Activated CD4-positive, alpha-beta T cell treated with anti-CD3 and anti-CD28 coated beads, Interleukin-2, amount 10 ng/mL, durations not matched to agents 7 days and 5 days (primary cell): ENCODE results near the gene RAB3A. TPM values are rescaled to one million over a fixed set of nuclear protein-coding genes. Genes with fewer than 3 reads are reported as not detected.

Experiments used
- CTCF ChIA-PET: fragments of 350-600 bp; sonication (Branson Sonifier 250); formaldehyde crosslinking; loops from one replicate; lab custom pipeline; 2021; ENCODE audit warnings: antibody characterized with exemption; lab: Charles Lee
- POLR2A ChIA-PET: fragments of 350-600 bp; sonication (Branson Sonifier 250); formaldehyde crosslinking; loops from one replicate; lab custom pipeline; 2021; ENCODE audit warnings: antibody characterized with exemption; lab: Charles Lee
- DNase-seq: peaks from one replicate; pipeline ENCODE4 v3.0.0-alpha.2; 2020
- H3K27ac Mint-ChIP-seq: one replicate; pipeline ENCODE4 v1.8.0; 2021; ENCODE audit warnings: mild to moderate bottlenecking, moderate library complexity, mixed read lengths
- H3K27me3 Mint-ChIP-seq: one replicate; pipeline ENCODE4 v1.8.0; 2021; ENCODE audit warnings: mixed read lengths
- H3K36me3 Mint-ChIP-seq: one replicate; pipeline ENCODE4 v1.8.0; 2021; ENCODE audit warnings: low read depth, mixed read lengths
- H3K4me1 Mint-ChIP-seq: one replicate; pipeline ENCODE4 v1.8.0; 2021; ENCODE audit warnings: mixed read lengths
- H3K4me3 Mint-ChIP-seq: one replicate; pipeline ENCODE4 v1.8.0; 2021; ENCODE audit warnings: mild to moderate bottlenecking, moderate library complexity, mixed read lengths
- H3K9me3 Mint-ChIP-seq: one replicate; pipeline ENCODE4 v1.8.0; 2021; ENCODE audit warnings: mixed read lengths
- total RNA-seq, 2 experiments: library from RNA; stranded (reverse); gene quantifications; one replicate each; pipeline ENCODE4 v1.2.3, GENCODE V29; 2021

Gene RAB3A
- 1 to 10 TPM; 4.0 to 5.2 TPM for total RNA-seq

DNA sequence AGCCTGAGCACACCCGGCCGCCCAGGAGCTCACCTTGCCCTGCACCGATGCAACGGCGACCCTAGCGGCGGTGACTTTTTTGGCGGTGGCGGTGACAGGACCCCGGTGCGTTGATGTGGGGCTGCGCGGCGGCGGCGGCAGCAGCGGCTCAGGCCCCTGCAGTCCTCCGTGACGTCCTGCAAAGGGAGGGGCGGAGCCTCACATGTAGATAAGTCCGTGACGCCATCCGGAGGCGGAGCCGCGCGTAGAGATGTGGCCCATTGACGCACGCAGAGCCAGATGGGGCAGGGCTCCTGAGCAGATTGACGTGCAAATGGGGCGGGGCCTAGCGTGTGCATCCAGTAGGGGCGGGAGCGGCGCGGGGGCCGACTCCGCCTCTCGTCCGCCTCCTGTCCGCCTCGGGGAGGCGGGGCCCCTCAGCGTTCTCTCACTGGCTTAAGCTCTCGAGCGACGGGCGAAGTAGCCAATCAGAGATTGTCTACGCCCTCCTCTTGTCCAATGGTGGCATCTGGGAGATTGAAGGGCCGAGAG is at the start of gene RAB3A:
Gene RAB3A (minus strand): TSS at position 180 of the 531 bp plus-strand sequence. CDS start 1,302 bp downstream, outside the sequence.
- peak within 1 kb of the TSS; percentile 98 for H3K27ac Mint-ChIP-seq
- ChIA-PET POLR2A (interaction anchor here (0.6 kb wide), 1 partner anchor 59 kb away, joined by 4 read pairs; no protein-coding TSS in a partner anchor), CTCF (interaction anchor here (0.6 to 3.0 kb wide), 6 partner anchors 9 to 161 kb away, joined by 3 to 14 read pairs (median 4); no protein-coding TSS in a partner anchor)
- H3K4me3 Mint-ChIP-seq: peak within 1 kb of the TSS; percentile 94
- peaks cover 5% of the 10 kb centered on the region for H3K36me3 Mint-ChIP-seq
- H3K27me3 Mint-ChIP-seq: peaks cover 4% of the 10 kb centered on the region
- DNase-seq: peak; percentile 100
- H3K4me1 Mint-ChIP-seq: peaks cover 23% of the 10 kb centered on the region
- no peaks in the 10 kb centered on the region for H3K9me3 Mint-ChIP-seq

DNA sequence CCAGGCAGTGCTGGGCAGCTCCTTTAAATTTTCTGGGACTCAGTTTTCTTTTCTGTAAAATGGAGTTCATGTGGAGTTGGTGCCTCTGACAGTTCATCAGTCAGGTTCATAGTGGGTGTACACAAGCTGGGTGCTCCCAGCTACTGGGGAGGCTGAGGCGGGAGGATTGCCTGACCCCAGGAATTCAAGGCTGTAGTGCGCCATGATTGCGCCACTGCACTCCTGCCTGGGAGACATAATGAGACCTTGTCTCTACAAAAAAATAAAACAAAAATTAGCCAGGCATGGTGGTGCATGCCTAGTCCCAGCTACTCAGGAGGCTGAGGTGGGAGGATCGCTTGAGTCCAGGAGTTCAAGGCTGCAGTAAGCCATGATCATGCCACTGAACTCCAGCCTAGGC is 49.3 kb upstream of the RAB3A start:
- Mint-ChIP-seq H3K4me1 (peaks cover 2% of the 10 kb centered on the region), H3K27ac (no peak overlapping the region), H3K27me3 (peaks cover 24% of the 10 kb centered on the region), H3K9me3 (no peaks in the 10 kb centered on the region), H3K36me3 (no peaks in the 10 kb centered on the region), H3K4me3 (no peak overlapping the region)
- ChIA-PET POLR2A (interaction anchor here (0.6 kb wide), 1 partner anchor 60 kb away, joined by 4 read pairs; no protein-coding TSS in a partner anchor), CTCF (interaction anchor here (0.6 to 4.4 kb wide), 14 partner anchors 10 to 895 kb away, joined by 3 to 21 read pairs (median 4); partner anchors contain the start of gene CCDC124)
- DNase-seq: no peak

GRCh38 chr19:18252370-18252717 is 48.5 kb upstream of the RAB3A start:
- ChIA-PET CTCF (interaction anchor here (0.6 to 4.4 kb wide), 31 partner anchors 8 to 320 kb away, joined by 3 to 21 read pairs (median 4); partner anchors contain the start of genes CCDC124, IQCN, JUND and MPV17L2), POLR2A (no interaction called here)
- Mint-ChIP-seq H3K36me3 (no peaks in the 10 kb centered on the region), H3K4me3 (no peak overlapping the region), H3K9me3 (no peaks in the 10 kb centered on the region), H3K27ac (no peak overlapping the region), H3K27me3 (peaks cover 24% of the 10 kb centered on the region), H3K4me1 (peaks cover 2% of the 10 kb centered on the region)
- DNase-seq: no peak

GRCh38 chr19:18251587-18252369 is 47.9 kb upstream of the RAB3A start:
- ChIA-PET POLR2A (no interaction called here), CTCF (interaction anchor here (0.6 to 4.4 kb wide), 32 partner anchors 9 to 319 kb away, joined by 3 to 21 read pairs (median 4); partner anchors contain the start of genes CCDC124, IQCN, JUND and MPV17L2)
- peak; percentile 80 for DNase-seq
- Mint-ChIP-seq H3K36me3 (no peaks in the 10 kb centered on the region), H3K4me3 (no peak overlapping the region), H3K27ac (no peak overlapping the region), H3K9me3 (no peaks in the 10 kb centered on the region), H3K4me1 (peaks cover 2% of the 10 kb centered on the region), H3K27me3 (peaks cover 24% of the 10 kb centered on the region)

- H3K36me3 Mint-ChIP-seq: no peaks in the 10 kb centered on the region
- H3K4me1 Mint-ChIP-seq: no peaks in the 10 kb centered on the region
- POLR2A ChIA-PET: no interaction called here
Measured at GRCh38 chr19:18249834-18250233, 46.0 kb upstream of the RAB3A start.

GRCh38 chr19:18245297-18245696 is 41.5 kb upstream of the RAB3A start:
- no peak for DNase-seq
- H3K4me1 Mint-ChIP-seq: no peaks in the 10 kb centered on the region
- no peaks in the 10 kb centered on the region for H3K36me3 Mint-ChIP-seq
- no peaks in the 10 kb centered on the region for H3K27me3 Mint-ChIP-seq
- CTCF ChIA-PET: interaction anchor here (0.6 to 1.5 kb wide), 6 partner anchors 16 to 542 kb away, joined by 3 read pairs; no protein-coding TSS in a partner anchor
- no peak overlapping the region for H3K27ac Mint-ChIP-seq
- POLR2A ChIA-PET: no interaction called here
- H3K4me3 Mint-ChIP-seq: no peak overlapping the region
- H3K9me3 Mint-ChIP-seq: no peaks in the 10 kb centered on the region

More at GRCh38 chr19:18249834-18250233, 46.0 kb upstream of the RAB3A start:
- Mint-ChIP-seq H3K27ac (no peak overlapping the region), H3K9me3 (no peaks in the 10 kb centered on the region), H3K27me3 (peaks cover 21% of the 10 kb centered on the region), H3K4me3 (no peak overlapping the region)
- CTCF ChIA-PET: interaction anchor here (1.1 to 4.4 kb wide), 7 partner anchors 16 to 137 kb away, joined by 3 to 18 read pairs (median 5); partner anchors contain the start of gene RAB3A
- no peak for DNase-seq

DNA sequence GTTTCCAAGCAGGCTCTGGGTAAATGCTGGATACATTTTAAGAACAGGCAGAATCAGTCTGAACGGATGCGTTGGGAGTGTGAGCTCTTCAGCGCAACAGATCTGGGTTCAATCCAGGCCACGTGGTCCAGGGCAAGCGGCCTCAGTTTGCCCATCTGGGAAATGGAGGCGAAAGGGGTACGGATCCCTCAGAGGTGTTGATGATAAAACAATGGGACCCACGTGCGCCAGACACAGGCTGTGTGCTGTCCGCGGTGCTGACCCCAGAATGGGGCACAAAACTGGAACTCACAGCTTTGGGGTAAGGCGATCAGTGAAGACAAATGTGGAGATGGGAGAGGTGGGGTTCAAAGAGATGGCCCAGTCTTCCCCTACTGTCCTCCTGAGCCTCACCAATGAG is 35.5 kb upstream of the RAB3A start:
- Mint-ChIP-seq H3K4me3 (no peak overlapping the region), H3K27ac (no peak overlapping the region), H3K9me3 (no peaks in the 10 kb centered on the region), H3K36me3 (no peaks in the 10 kb centered on the region), H3K4me1 (no peaks in the 10 kb centered on the region), H3K27me3 (peaks cover 4% of the 10 kb centered on the region)
- POLR2A ChIA-PET: no interaction called here
- peak; percentile 29 for DNase-seq
- CTCF ChIA-PET: no interaction called here

GRCh38 chr19:18234194-18234593 is 30.4 kb upstream of the RAB3A start:
- Mint-ChIP-seq H3K27ac (no peak overlapping the region), H3K36me3 (no peaks in the 10 kb centered on the region), H3K27me3 (peaks cover 28% of the 10 kb centered on the region), H3K4me3 (no peak overlapping the region), H3K9me3 (peaks cover 4% of the 10 kb centered on the region), H3K4me1 (peaks cover 4% of the 10 kb centered on the region)
- POLR2A ChIA-PET: no interaction called here
- CTCF ChIA-PET: interaction anchor here (1.3 to 1.9 kb wide), 3 partner anchors 10 to 45 kb away, joined by 3 to 18 read pairs (median 6); no protein-coding TSS in a partner anchor
- DNase-seq: no peak

- peaks cover 4% of the 10 kb centered on the region for H3K4me1 Mint-ChIP-seq
Measured at GRCh38 chr19:18233224-18233825, 29.5 kb upstream of the RAB3A start.

DNA sequence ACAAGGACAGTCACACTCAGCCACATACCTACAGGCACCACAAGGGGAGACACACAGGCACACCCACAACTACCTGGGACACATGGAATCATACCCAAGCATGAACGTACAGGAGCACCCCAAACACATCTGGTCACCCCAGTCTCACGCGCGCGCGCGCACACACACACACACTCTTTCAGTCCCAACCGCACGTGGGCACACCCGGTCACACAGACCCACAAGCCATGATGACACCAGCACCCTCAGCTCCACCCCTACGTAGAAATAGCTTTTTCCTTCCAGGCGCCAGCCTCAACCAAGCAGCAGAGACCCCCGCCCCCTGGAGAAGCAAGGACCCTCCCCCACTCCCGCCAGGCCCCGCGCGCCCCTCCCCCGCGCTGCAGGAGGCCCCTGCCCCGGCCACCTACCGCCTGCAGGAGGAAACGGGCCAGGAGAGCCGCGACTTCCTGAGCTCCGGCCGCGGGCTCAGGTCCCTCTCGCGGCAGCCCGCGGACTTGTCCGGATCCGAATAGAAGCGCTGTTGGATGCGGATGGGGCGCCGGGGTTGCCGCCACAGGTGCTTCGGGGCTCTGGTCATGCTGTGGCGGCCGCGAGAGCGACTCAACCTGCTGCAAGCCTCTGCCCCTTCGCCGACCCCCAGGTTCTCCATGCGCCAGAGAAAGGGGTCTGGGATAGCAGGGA is 28.8 kb upstream of the RAB3A start:
- Mint-ChIP-seq H3K27ac (no peak overlapping the region), H3K4me3 (no peak overlapping the region), H3K36me3 (no peaks in the 10 kb centered on the region), H3K4me1 (peaks cover 4% of the 10 kb centered on the region), H3K27me3 (peaks cover 31% of the 10 kb centered on the region), H3K9me3 (peaks cover 4% of the 10 kb centered on the region)
- CTCF ChIA-PET: interaction anchor here (1.2 to 1.9 kb wide), 4 partner anchors 8 to 157 kb away, joined by 3 to 18 read pairs (median 5); no protein-coding TSS in a partner anchor
- DNase-seq: no peak
- POLR2A ChIA-PET: no interaction called here

More at GRCh38 chr19:18233224-18233825, 29.5 kb upstream of the RAB3A start:
- peaks cover 28% of the 10 kb centered on the region for H3K27me3 Mint-ChIP-seq
- H3K27ac Mint-ChIP-seq: no peak overlapping the region
- CTCF ChIA-PET: interaction anchor here (1.2 to 1.9 kb wide), 4 partner anchors 9 to 156 kb away, joined by 3 to 18 read pairs (median 5); no protein-coding TSS in a partner anchor
- H3K4me3 Mint-ChIP-seq: no peak overlapping the region
- peak; percentile 69 for DNase-seq
- H3K9me3 Mint-ChIP-seq: peaks cover 4% of the 10 kb centered on the region
- no peaks in the 10 kb centered on the region for H3K36me3 Mint-ChIP-seq
- POLR2A ChIA-PET: no interaction called here

DNA sequence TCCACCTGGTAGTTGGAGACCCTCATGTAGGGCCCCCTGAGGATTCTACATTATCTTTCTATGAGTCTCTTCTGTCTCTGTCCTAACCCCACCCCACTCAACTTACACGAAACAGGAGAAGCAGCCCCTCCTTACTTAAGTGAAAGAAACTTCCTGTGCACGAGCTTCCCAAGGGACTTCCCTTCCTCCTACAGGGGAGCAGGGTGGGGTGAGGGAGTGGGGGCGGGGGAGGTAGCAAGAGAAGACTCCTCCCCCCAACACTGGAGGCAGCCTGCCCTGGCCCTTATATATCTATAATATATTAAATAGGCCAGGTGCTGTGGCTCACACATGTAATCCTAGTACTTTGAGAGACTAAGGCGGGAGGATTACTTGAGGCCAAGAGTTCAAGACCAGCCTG is 27.9 kb upstream of the RAB3A start:
- Mint-ChIP-seq H3K9me3 (peaks cover 4% of the 10 kb centered on the region), H3K27me3 (peaks cover 38% of the 10 kb centered on the region), H3K4me1 (peaks cover 4% of the 10 kb centered on the region), H3K4me3 (no peak overlapping the region), H3K27ac (no peak overlapping the region), H3K36me3 (no peaks in the 10 kb centered on the region)
- CTCF ChIA-PET: interaction anchor here (0.6 to 0.7 kb wide), 2 partner anchors 25 to 93 kb away, joined by 3 to 4 read pairs; no protein-coding TSS in a partner anchor
- DNase-seq: no peak
- POLR2A ChIA-PET: interaction anchor here (0.6 kb wide), 1 partner anchor 27 kb away, joined by 3 read pairs; no protein-coding TSS in a partner anchor
